Keratinocyte (primary cell): ENCODE results near the gene WWC2.

Experiments used
- EZH2 ChIP-seq: IDR thresholded peaks from one replicate; pipeline ENCODE4 v1.6.1; 2012; ENCODE audit warnings: inconsistent platforms, mild to moderate bottlenecking, low read length, moderate library complexity
- TF ChIP-seq, protein P1 (sequence below), 3 experiments: IDR thresholded peaks in 1 of 3; conservative IDR thresholded peaks in 1 of 3; optimal IDR thresholded peaks in 1 of 3; 2 replicates in 2 of 3; 3 replicates in 1 of 3; pipeline versions ENCODE3 to v1.5.1; 2011; ENCODE audit warnings: low read length in 3 of 3, mild to moderate bottlenecking in 3 of 3, moderate library complexity in 2 of 3, control low read depth in 1 of 3, inconsistent platforms in 1 of 3; ENCODE audit not compliant: insufficient read depth in 2 of 3; ENCODE audit errors: extremely low read depth in 1 of 3

- TF ChIP-seq, protein P1, sequence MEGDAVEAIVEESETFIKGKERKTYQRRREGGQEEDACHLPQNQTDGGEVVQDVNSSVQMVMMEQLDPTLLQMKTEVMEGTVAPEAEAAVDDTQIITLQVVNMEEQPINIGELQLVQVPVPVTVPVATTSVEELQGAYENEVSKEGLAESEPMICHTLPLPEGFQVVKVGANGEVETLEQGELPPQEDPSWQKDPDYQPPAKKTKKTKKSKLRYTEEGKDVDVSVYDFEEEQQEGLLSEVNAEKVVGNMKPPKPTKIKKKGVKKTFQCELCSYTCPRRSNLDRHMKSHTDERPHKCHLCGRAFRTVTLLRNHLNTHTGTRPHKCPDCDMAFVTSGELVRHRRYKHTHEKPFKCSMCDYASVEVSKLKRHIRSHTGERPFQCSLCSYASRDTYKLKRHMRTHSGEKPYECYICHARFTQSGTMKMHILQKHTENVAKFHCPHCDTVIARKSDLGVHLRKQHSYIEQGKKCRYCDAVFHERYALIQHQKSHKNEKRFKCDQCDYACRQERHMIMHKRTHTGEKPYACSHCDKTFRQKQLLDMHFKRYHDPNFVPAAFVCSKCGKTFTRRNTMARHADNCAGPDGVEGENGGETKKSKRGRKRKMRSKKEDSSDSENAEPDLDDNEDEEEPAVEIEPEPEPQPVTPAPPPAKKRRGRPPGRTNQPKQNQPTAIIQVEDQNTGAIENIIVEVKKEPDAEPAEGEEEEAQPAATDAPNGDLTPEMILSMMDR (optimal IDR thresholded peaks at IDR 0.05 in 1 of 3, IDR thresholded peaks at IDR 0.05 in 1 of 3, conservative IDR thresholded peaks at IDR 0.05 in 1 of 3; ENCODE audit: extremely low read depth in 1 of 3, insufficient read depth in 2 of 3, low read length in 3 of 3): no peak
- no peak for TF ChIP-seq EZH2
Measured at GRCh38 chr4:183360161-183360919, 261.3 kb downstream of the WWC2 start.
